Astrocyte (in vitro differentiated cells and primary cell): Measurements from ENCODE around the gene SEMA3F. TPM values are rescaled to one million over a fixed set of nuclear protein-coding genes. Genes with fewer than 3 reads are reported as not detected.

Experiments
- DNase-seq: peaks from one replicate; pipeline ENCODE4 v3.0.0-alpha.2; 2010; ENCODE audit warnings: low read depth
- FAIRE-seq: peaks from 2 replicates; lab custom pipeline; 2011; peaks lifted over from hg19 to GRCh38; lab: Jason Lieb, UNC
- H2AFZ ChIP-seq: 2 replicates; pipeline ENCODE4 v1.6.0; 2012; ENCODE audit warnings: low read depth, low read length, inconsistent platforms
- H3K27ac ChIP-seq: 2 replicates; pipeline ENCODE4 v1.5.1; 2011; ENCODE audit warnings: low read depth, low read length, inconsistent platforms
- H3K27me3 ChIP-seq: 2 replicates; pipeline ENCODE4 v1.6.0; 2011; ENCODE audit warnings: low read length, inconsistent platforms; ENCODE audit not compliant: insufficient read depth
- H3K36me3 ChIP-seq: 2 replicates; pipeline ENCODE4 v1.5.1; 2011; ENCODE audit warnings: low read length, inconsistent platforms; ENCODE audit not compliant: insufficient read depth
- H3K4me1 ChIP-seq: 2 replicates; pipeline ENCODE4 v1.5.1; 2011; ENCODE audit warnings: low read length, inconsistent platforms; ENCODE audit not compliant: insufficient read depth
- H3K4me2 ChIP-seq: 2 replicates; pipeline ENCODE4 v1.6.0; 2012; ENCODE audit warnings: low read length, inconsistent platforms
- H3K4me3 ChIP-seq: 2 replicates; pipeline ENCODE4 v1.5.1; 2011; ENCODE audit warnings: low read depth, mild to moderate bottlenecking, low read length, inconsistent platforms; ENCODE audit not compliant: insufficient read depth
- H3K79me2 ChIP-seq: 2 replicates; pipeline ENCODE4 v1.6.0; 2012; ENCODE audit warnings: mild to moderate bottlenecking, low read length, inconsistent platforms; ENCODE audit not compliant: insufficient read depth
- H3K9ac ChIP-seq: 2 replicates; pipeline ENCODE4 v1.6.0; 2012; ENCODE audit warnings: mild to moderate bottlenecking, low read length, inconsistent platforms
- H3K9me3 ChIP-seq: 2 replicates; pipeline ENCODE4 v1.5.1; 2012; ENCODE audit warnings: low read depth, mild to moderate bottlenecking, low read length, inconsistent platforms; ENCODE audit not compliant: insufficient read depth
- H4K20me1 ChIP-seq: 2 replicates; pipeline ENCODE4 v1.6.0; 2012; ENCODE audit warnings: low read length, inconsistent platforms; ENCODE audit not compliant: insufficient read depth
- H3K27ac Mint-ChIP-seq: one replicate; pipeline ENCODE4 v1.8.0; 2021; ENCODE audit warnings: mild to moderate bottlenecking, mixed read lengths; ENCODE audit not compliant: unreplicated experiment
- H3K27me3 Mint-ChIP-seq: one replicate; pipeline ENCODE4 v1.8.0; 2021; ENCODE audit warnings: low read depth, mixed read lengths; ENCODE audit not compliant: unreplicated experiment
- H3K36me3 Mint-ChIP-seq: one replicate; pipeline ENCODE4 v1.8.0; 2021; ENCODE audit warnings: low read depth, mixed read lengths; ENCODE audit not compliant: unreplicated experiment
- H3K4me1 Mint-ChIP-seq: one replicate; pipeline ENCODE4 v1.8.0; 2021; ENCODE audit warnings: low read depth, mixed read lengths; ENCODE audit not compliant: unreplicated experiment
- H3K4me3 Mint-ChIP-seq: one replicate; pipeline ENCODE4 v1.8.0; 2021; ENCODE audit warnings: mild to moderate bottlenecking, moderate library complexity, mixed read lengths; ENCODE audit not compliant: unreplicated experiment
- H3K9me3 Mint-ChIP-seq: one replicate; pipeline ENCODE4 v1.8.0; 2021; ENCODE audit warnings: mild to moderate bottlenecking, mixed read lengths; ENCODE audit not compliant: unreplicated experiment
- CTCF ChIP-seq: IDR thresholded peaks from 2 replicates; pipeline ENCODE4 v1.5.1; 2011; ENCODE audit warnings: low read depth, mild to moderate bottlenecking, inconsistent platforms, low read length, moderate library complexity; ENCODE audit not compliant: insufficient read depth
- EZH2 ChIP-seq: IDR thresholded peaks from 2 replicates; pipeline ENCODE4 v1.6.1; 2012; ENCODE audit warnings: mild to moderate bottlenecking, low read length, inconsistent platforms; ENCODE audit not compliant: insufficient read depth
- total RNA-seq: library from RNA; stranded (reverse); gene quantifications from 2 replicates; pipeline ENCODE4 v1.2.1, GENCODE V29; 2021

The SEMA3F gene
- total RNA-seq, 1 donor from 2014 or later = 6.6 TPM

- FAIRE-seq = no peak
- H3K27ac Mint-ChIP-seq = peak overlapping the region; percentile 58
- no peak overlapping the region for H3K4me2 ChIP-seq
Measured at GRCh38 chr3:50157827-50158529, 2.9 kb downstream of the SEMA3F start.

GRCh38 chr3:50158530-50159146 lies 3.5 kb downstream of the SEMA3F start:
- TF ChIP-seq CTCF = no peak
- FAIRE-seq = no peak
- H3K4me2 ChIP-seq = no peak overlapping the region
- no peaks in the 10 kb centered on the region for H4K20me1 ChIP-seq
- Mint-ChIP-seq H3K36me3 (no peaks in the 10 kb centered on the region), H3K4me1 (peaks cover 13% of the 10 kb centered on the region), H3K27me3 (peaks cover 40% of the 10 kb centered on the region), H3K27ac (no peak overlapping the region), H3K9me3 (peaks cover 2% of the 10 kb centered on the region), H3K4me3 (no peak overlapping the region)
- peaks cover 25% of the 10 kb centered on the region for H3K4me1 ChIP-seq
- DNase-seq = no peak
- peaks cover 5% of the 10 kb centered on the region for H3K27me3 ChIP-seq
- no peak overlapping the region for H3K27ac ChIP-seq
- H3K4me3 ChIP-seq = no peak overlapping the region
- H3K36me3 ChIP-seq = no peaks in the 10 kb centered on the region
- H3K79me2 ChIP-seq = no peaks in the 10 kb centered on the region
- no peaks in the 10 kb centered on the region for H3K9me3 ChIP-seq
- H3K9ac ChIP-seq = no peak overlapping the region
- no peak overlapping the region for H2AFZ ChIP-seq

More at GRCh38 chr3:50157827-50158529, 2.9 kb downstream of the SEMA3F start:
- H2AFZ ChIP-seq = no peak overlapping the region
- Mint-ChIP-seq H3K27me3 (peaks cover 46% of the 10 kb centered on the region), H3K4me3 (no peak overlapping the region), H3K9me3 (peaks cover 2% of the 10 kb centered on the region), H3K36me3 (no peaks in the 10 kb centered on the region), H3K4me1 (peaks cover 13% of the 10 kb centered on the region)
- peaks cover 20% of the 10 kb centered on the region for H3K4me1 ChIP-seq
- H3K27me3 ChIP-seq = peaks cover 9% of the 10 kb centered on the region
- TF ChIP-seq CTCF = no peak
- TF ChIP-seq EZH2 = no peak
- DNase-seq = no peak
- no peak overlapping the region for H3K27ac ChIP-seq
- no peaks in the 10 kb centered on the region for H3K79me2 ChIP-seq
- H3K4me3 ChIP-seq = no peak overlapping the region
- no peaks in the 10 kb centered on the region for H3K36me3 ChIP-seq
- no peaks in the 10 kb centered on the region for H4K20me1 ChIP-seq
- no peaks in the 10 kb centered on the region for H3K9me3 ChIP-seq
- no peak overlapping the region for H3K9ac ChIP-seq

GRCh38 chr3:50160561-50160983 lies 5.4 kb downstream of the SEMA3F start:
- Histone ChIP-seq H3K79me2 (no peaks in the 10 kb centered on the region), H3K9me3 (no peaks in the 10 kb centered on the region), H3K4me2 (no peak overlapping the region), H3K36me3 (no peaks in the 10 kb centered on the region), H3K9ac (no peak overlapping the region), H4K20me1 (peaks cover 4% of the 10 kb centered on the region), H3K4me1 (peaks cover 43% of the 10 kb centered on the region), H2AFZ (no peak overlapping the region), H3K4me3 (no peak overlapping the region), H3K27me3 (no peaks in the 10 kb centered on the region), H3K27ac (no peak overlapping the region)
- Mint-ChIP-seq H3K9me3 (no peaks in the 10 kb centered on the region), H3K27me3 (peaks cover 39% of the 10 kb centered on the region), H3K4me3 (no peak overlapping the region), H3K27ac (no peak overlapping the region), H3K4me1 (peaks cover 12% of the 10 kb centered on the region), H3K36me3 (no peaks in the 10 kb centered on the region)
- TF ChIP-seq CTCF (no peak), EZH2 (no peak)
- FAIRE-seq = no peak
- DNase-seq = no peak
